K562 (cell line): Measurements from ENCODE around the gene CPHXL2. TPM values are rescaled to one million over a fixed set of nuclear protein-coding genes. Genes with fewer than 3 reads are reported as not detected.
A peak's percentile ranks its signal among the peaks of the same experiment; 100 is the strongest.

Source experiments
- ATAC-seq: fragments of 200-7000 bp; cut with Tn5 transposase; 3 replicates; pipeline ENCODE4 v1.9.1; 2020; ENCODE audit warnings: moderate library complexity
- BruUV-seq: library from RNA; stranded (reverse); fragments of 400-500 nt; replicated peaks from 2 replicates; lab custom pipeline; 2021; lab: Mats Ljungman, UMichigan
- CTCF ChIA-PET: fragments of 300-600 bp; formaldehyde crosslinking; extraction: SDS; loops from one replicate; lab custom pipeline; 2021; ENCODE audit warnings: low intra/inter-chr PET ratio; lab: Yijun Ruan, JAX
- POLR2A ChIA-PET: fragments of 300-600, 350-650 bp; sonication (Branson Sonifier 250); formaldehyde crosslinking; extraction: SDS; loops from one replicate; lab custom pipeline; 2021; ENCODE audit warnings: antibody characterized with exemption, inconsistent platforms; lab: Yijun Ruan, JAX
- DNase-seq, 4 experiments: peaks; one replicate each; pipeline versions ENCODE4 v3.0.0 to v3.0.0-alpha.2; 2011 to 2018; ENCODE audit warnings: low spot score in 3 of 4, mixed read lengths in 3 of 4; ENCODE audit errors: extremely low read depth in 1 of 4
- FAIRE-seq: peaks from 2 replicates; lab custom pipeline; 2011; peaks lifted over from hg19 to GRCh38; lab: Jason Lieb, UNC
- H2AFZ ChIP-seq: 2 replicates; pipeline ENCODE4 v1.6.0; 2011; ENCODE audit warnings: low read depth, low read length, control low read depth, inconsistent platforms
- H3K27ac ChIP-seq: fragments of 200-600 bp; 3 replicates; pipeline ENCODE4 v1.8.0; 2011; ENCODE audit warnings: low read depth, mild to moderate bottlenecking, control low read depth, inconsistent platforms, low read length, moderate library complexity, mixed read lengths; ENCODE audit errors: extremely low read depth
- H3K27me3 ChIP-seq, 2 experiments: fragments of 300-600 bp in 1 of 2; 2 replicates in 1 of 2; 3 replicates in 1 of 2; pipeline versions ENCODE4 v1.6.0 to v1.8.0; 2011; ENCODE audit warnings: inconsistent platforms in 2 of 2, low read length in 2 of 2, mild to moderate bottlenecking in 1 of 2, mixed read lengths in 1 of 2, moderate library complexity in 1 of 2; ENCODE audit not compliant: control insufficient read depth in 2 of 2, insufficient read depth in 2 of 2
- H3K36me3 ChIP-seq: fragments of 300-600 bp; 3 replicates; pipeline ENCODE4 v1.8.0; 2011; ENCODE audit warnings: mild to moderate bottlenecking, low read length, inconsistent platforms; ENCODE audit not compliant: control insufficient read depth, insufficient read depth
- H3K4me1 ChIP-seq, 2 experiments: fragments of 200-600 bp in 1 of 2; replicated peaks in 1 of 2; 2 replicates in 1 of 2; 3 replicates in 1 of 2; pipeline versions ENCODE4 v1.5.1 to v1.8.0; 2011; ENCODE audit warnings: inconsistent platforms in 2 of 2, low read length in 2 of 2, mild to moderate bottlenecking in 1 of 2, mixed read lengths in 1 of 2, moderate library complexity in 1 of 2; ENCODE audit not compliant: control insufficient read depth in 2 of 2, insufficient read depth in 2 of 2
- H3K4me2 ChIP-seq: 2 replicates; pipeline ENCODE4 v1.6.1; 2011; ENCODE audit warnings: low read length, control low read depth, inconsistent platforms, mixed read lengths; ENCODE audit not compliant: insufficient read depth
- H3K4me3 ChIP-seq: fragments of 200-600 bp; sonication (generic), shearing (Covaris generic); 2 replicates; pipeline ENCODE4 v1.5.1; 2016; ENCODE audit warnings: control low read depth, inconsistent platforms
- H3K79me2 ChIP-seq: fragments of 200-600 bp; 3 replicates; pipeline ENCODE4 v1.8.0; 2011; ENCODE audit warnings: low read length, inconsistent platforms; ENCODE audit not compliant: control insufficient read depth, insufficient read depth
- H3K9ac ChIP-seq, 2 experiments: 2 replicates each; pipeline versions ENCODE4 v1.6.0 to v1.6.1; 2011; ENCODE audit warnings: low read depth in 2 of 2, low read length in 2 of 2, control low read depth in 1 of 2, inconsistent platforms in 1 of 2, mild to moderate bottlenecking in 1 of 2, mixed read lengths in 1 of 2; ENCODE audit not compliant: insufficient read depth in 1 of 2
- H3K9me1 ChIP-seq: one replicate; pipeline ENCODE4 v1.6.0; 2011; ENCODE audit warnings: inconsistent platforms, mild to moderate bottlenecking, low read length, moderate library complexity; ENCODE audit not compliant: control insufficient read depth, insufficient read depth
- H3K9me3 ChIP-seq: replicated peaks from 2 replicates; pipeline ENCODE4 v1.5.1; 2011; ENCODE audit warnings: low read depth, low read length, inconsistent platforms; ENCODE audit not compliant: control insufficient read depth, insufficient read depth
- H4K20me1 ChIP-seq: replicated peaks from 2 replicates; pipeline ENCODE4 v1.6.1; 2011; ENCODE audit warnings: low read length, inconsistent platforms, mixed read lengths; ENCODE audit not compliant: control insufficient read depth, insufficient read depth
- ADNP ChIP-seq: fragments of 200-800 bp; sonication (Bioruptor generic); IDR thresholded peaks from 2 replicates; pipeline ENCODE4 v1.6.1; 2016; ENCODE audit warnings: missing genetic modification characterization, missing compliant biosample characterization
- CREB1 ChIP-seq, 2 experiments: sonication (generic) in 1 of 2; formaldehyde crosslinking in 1 of 2; IDR thresholded peaks; 2 replicates each; pipeline versions ENCODE4 v1.6.1 to v1.8.0; 2012 to 2022; ENCODE audit warnings: inconsistent platforms in 1 of 2, mild to moderate bottlenecking in 1 of 2, missing genetic modification reagents in 1 of 2, moderate library complexity in 1 of 2
- DEAF1 ChIP-seq: fragments of 450-650 bp; formaldehyde crosslinking; IDR thresholded peaks from 2 replicates; pipeline ENCODE4 v1.4.0; 2020; ENCODE audit warnings: mild to moderate bottlenecking, moderate library complexity
- EP400 ChIP-seq: fragments of 450-650 bp; IDR thresholded peaks from 2 replicates; pipeline ENCODE4 v1.6.1; 2017; ENCODE audit warnings: antibody characterized with exemption, mild to moderate bottlenecking, moderate library complexity
- MYNN ChIP-seq, 2 experiments: sonication (generic); formaldehyde crosslinking in 1 of 2; IDR thresholded peaks; 2 replicates each; pipeline versions ENCODE4 v1.5.0 to v1.6.1; 2016 to 2020; ENCODE audit warnings: antibody characterized with exemption in 1 of 2, missing genetic modification reagents in 1 of 2
- NR2C1 ChIP-seq, 2 experiments: fragments of 450-650 bp; IDR thresholded peaks; 2 replicates each; pipeline ENCODE4 v1.6.1; 2017; ENCODE audit warnings: mild to moderate bottlenecking in 2 of 2, antibody characterized with exemption in 1 of 2, inconsistent platforms in 1 of 2, missing compliant biosample characterization in 1 of 2, missing genetic modification characterization in 1 of 2
- POU5F1 ChIP-seq: fragments of 150-350 bp; IDR thresholded peaks from 2 replicates; pipeline ENCODE4 v1.6.1; 2014; ENCODE audit warnings: borderline replicate concordance, low read length, low read depth, mild to moderate bottlenecking; ENCODE audit not compliant: partially characterized antibody
- SMAD2 ChIP-seq: fragments of 150-350 bp; IDR thresholded peaks from 2 replicates; pipeline ENCODE4 v1.6.1; 2014; ENCODE audit warnings: low read depth, mild to moderate bottlenecking, low read length
- ZEB2 ChIP-seq: fragments of 450-650 bp; IDR thresholded peaks from 2 replicates; pipeline ENCODE4 v1.6.1; 2016
- ZKSCAN3 ChIP-seq: fragments of 250-450 bp; sonication (Bioruptor Pico); IDR thresholded peaks from 2 replicates; pipeline ENCODE4 v1.4.0; 2020
- ZNF668 ChIP-seq: fragments of 250-450 bp; sonication (Bioruptor Pico); IDR thresholded peaks from 2 replicates; pipeline ENCODE4 v1.8.0; 2022; ENCODE audit warnings: mild to moderate bottlenecking, inconsistent platforms
- WGBS: fragments of 100-300 bp; shearing (Covaris generic); methylation state at CpG from one replicate; pipeline ENCODE4 v1.1.6; 2016; ENCODE audit warnings: low coverage, mixed read lengths; ENCODE audit not compliant: insufficient coverage; ENCODE audit errors: missing lambda C conversion rate; 5-methylcytosine and 5-hydroxymethylcytosine counted together
- in situ Hi-C: fragments of 300-500 bp; cut with MboI; formaldehyde crosslinking; loops from 4 replicates; pipeline ENCODE4 v1.15.0; 2018; ENCODE audit warnings: inconsistent platforms, mixed read lengths
- intact Hi-C: fragments of 100-400 bp; cut with micrococcal nuclease; formaldehyde crosslinking; loops from 2 replicates; pipeline ENCODE4 v1.14.2; 2022
- polyA plus RNA-seq, 8 experiments: library from polyadenylated mRNA; depleted of rRNA in 4 of 8; stranded (reverse) in 5 of 8; unstranded in 3 of 8; fragments of >200 nt; fragmentation: Nextera tagmentation in 2 of 8; fragmentation: Illumina TruSeq in 1 of 8; extraction: Ambion mirVana in 2 of 8; extraction: Trizol in 1 of 8; gene quantifications; 2 replicates each; pipeline versions ENCODE4 v1.2.1 to v1.2.3, GENCODE V29; 2011 to 2014; ENCODE audit warnings: inconsistent platforms in 1 of 8, missing spikeins in 1 of 8
- total RNA-seq, 7 experiments: library from RNA; depleted of rRNA in 6 of 7; stranded (reverse); fragments of >200 nt in 6 of 7; fragmentation: Illumina TruSeq in 2 of 7; extraction: Trizol in 2 of 7; gene quantifications; 2 replicates each; pipeline versions ENCODE4 v1.2.1 to v1.2.3, GENCODE V29; 2011 to 2021; ENCODE audit warnings: low replicate concordance in 1 of 7
- TF ChIP-seq, protein P1 (sequence below): IDR thresholded peaks from 3 replicates; pipeline ENCODE4 v1.6.1; 2011; ENCODE audit warnings: borderline replicate concordance, mild to moderate bottlenecking; ENCODE audit not compliant: insufficient read length, insufficient read depth

CPHXL2 gene
- total and polyA plus RNA-seq, 9 of the 15 experiments (the other 6 are each of a cell fraction or from before 2014, with no cell fraction given) = not detected

- H3K4me1 ChIP-seq = no peaks in the 10 kb centered on the region
- 0 out of 2 replicates have a peak, but pooled peaks cover 4% of the 10 kb centered on the region for H4K20me1 ChIP-seq
- TF ChIP-seq, protein P1, sequence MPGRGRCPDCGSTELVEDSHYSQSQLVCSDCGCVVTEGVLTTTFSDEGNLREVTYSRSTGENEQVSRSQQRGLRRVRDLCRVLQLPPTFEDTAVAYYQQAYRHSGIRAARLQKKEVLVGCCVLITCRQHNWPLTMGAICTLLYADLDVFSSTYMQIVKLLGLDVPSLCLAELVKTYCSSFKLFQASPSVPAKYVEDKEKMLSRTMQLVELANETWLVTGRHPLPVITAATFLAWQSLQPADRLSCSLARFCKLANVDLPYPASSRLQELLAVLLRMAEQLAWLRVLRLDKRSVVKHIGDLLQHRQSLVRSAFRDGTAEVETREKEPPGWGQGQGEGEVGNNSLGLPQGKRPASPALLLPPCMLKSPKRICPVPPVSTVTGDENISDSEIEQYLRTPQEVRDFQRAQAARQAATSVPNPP = no peak
- TF ChIP-seq DEAF1 (CRISPR knock-in tag) (no peak), CREB1 (IDR thresholded peaks at IDR 0.05) (no peak), CREB1 (CRISPR knock-in tag; IDR thresholded peaks at IDR 0.05) (no peak), POU5F1 (no peak), EP400 (no peak), ZNF668 (CRISPR knock-in tag) (no peak), ZKSCAN3 (no peak), SMAD2 (no peak), ZEB2 (no peak), NR2C1 (IDR thresholded peaks at IDR 0.05) (no peak), NR2C1 (tag; IDR thresholded peaks at IDR 0.05) (no peak), MYNN (IDR thresholded peaks at IDR 0.05) (no peak), MYNN (CRISPR knock-in tag; IDR thresholded peaks at IDR 0.05) (no peak), ADNP (tag) (no peak)
- intact Hi-C loops (no loop called here), in situ Hi-C loops (no loop called here)
- ChIA-PET CTCF (no interaction called here), POLR2A (interaction anchor here (1.0 to 4.2 kb wide), 4 partner anchors 8 to 35 kb away, joined by 3 to 21 read pairs (median 6); partner anchors contain the start of genes ADAT1, KARS1 and TERF2IP)
- H3K27ac ChIP-seq = no peak overlapping the region
- peaks cover 47% of the 10 kb centered on the region for H3K36me3 ChIP-seq
- H3K4me3 ChIP-seq = no peak overlapping the region
- H3K9ac ChIP-seq = no peak overlapping the region
- peaks cover 10% of the 10 kb centered on the region for H3K79me2 ChIP-seq
- H3K9me3 ChIP-seq = no peaks in the 10 kb centered on the region
- no peaks in the 10 kb centered on the region for H3K9me1 ChIP-seq
- FAIRE-seq = no peak
- H2AFZ ChIP-seq = no peak overlapping the region
- H3K4me2 ChIP-seq = no peak overlapping the region
- H3K27me3 ChIP-seq = no peaks in the 10 kb centered on the region
- peak; percentile 33 for ATAC-seq
- 95% methylated on average over 2 of the region's 2 CpGs for WGBS
- DNase-seq = no peak
- BruUV-seq = no TSS peak
These were observed 18.6 kb downstream of the CPHXL2 start for GRCh38 chr16:75658175-75658574.
